GM12878 (cell line): ENCODE measurements around the gene GCC2. TPM values are rescaled to one million over a fixed set of nuclear protein-coding genes. Genes with fewer than 3 reads are reported as not detected.
"Not testable (repeated sequence)": the region's sequence is repeated elsewhere in the genome, so short reads cannot be mapped to it uniquely, and the experiment has no call there.

ENCODE experiments used
- ATAC-seq: fragments of 200-7000 bp; cut with Tn5 transposase; 3 replicates; pipeline ENCODE4 v1.9.1; 2020; ENCODE audit warnings: mild to moderate bottlenecking, moderate library complexity
- BruUV-seq: library from RNA; stranded (reverse); fragments of 400-500 nt; replicated peaks from 2 replicates; lab custom pipeline; 2021; lab: Mats Ljungman, UMichigan
- CTCF ChIA-PET: fragments of 300-600 bp; sonication (Branson Sonifier 250); formaldehyde crosslinking; extraction: SDS; loops from one replicate; lab custom pipeline; 2021; ENCODE audit warnings: inconsistent platforms; lab: Yijun Ruan, JAX
- POLR2A ChIA-PET: fragments of 350-600 bp; formaldehyde crosslinking; extraction: SDS; loops from one replicate; lab custom pipeline; 2021; ENCODE audit warnings: inconsistent platforms; lab: Charles Lee
- RAD21 ChIA-PET: fragments of 300-600 bp; sonication (Branson Sonifier 250); formaldehyde crosslinking; loops from one replicate; lab custom pipeline; 2023; ENCODE audit warnings: antibody characterized with exemption; ENCODE audit not compliant: unreplicated experiment; lab: Charles Lee
- SMC1A ChIA-PET: fragments of 300-600 bp; sonication (Branson Sonifier 250); formaldehyde crosslinking; loops from one replicate; lab custom pipeline; 2023; ENCODE audit not compliant: unreplicated experiment, uncharacterized antibody; lab: Charles Lee
- DNase-seq: peaks from one replicate; pipeline ENCODE4 v3.0.0-alpha.2; 2011; ENCODE audit warnings: low read depth, low spot score
- FAIRE-seq: peaks from 3 replicates; lab custom pipeline; 2011; peaks lifted over from hg19 to GRCh38; lab: Jason Lieb, UNC
- H2AFZ ChIP-seq: 2 replicates; pipeline ENCODE4 v1.6.0; 2011; ENCODE audit warnings: low read depth, low read length, control low read depth; ENCODE audit not compliant: control insufficient read depth
- H3K27ac ChIP-seq: 2 replicates; pipeline ENCODE4 v1.5.1; 2011; ENCODE audit warnings: control low read depth; ENCODE audit not compliant: control insufficient read depth, insufficient read depth
- H3K27me3 ChIP-seq, 2 experiments: replicated peaks in 1 of 2; 2 replicates each; pipeline versions ENCODE4 v1.6.0 to v1.6.1; 2011; ENCODE audit warnings: low read length in 1 of 2; ENCODE audit not compliant: control insufficient read depth in 2 of 2, insufficient read depth in 2 of 2
- H3K36me3 ChIP-seq, 2 experiments: 2 replicates each; pipeline ENCODE4 v1.5.1; 2011; ENCODE audit warnings: low read length in 1 of 2; ENCODE audit not compliant: control insufficient read depth in 2 of 2, insufficient read depth in 2 of 2
- H3K4me1 ChIP-seq: 2 replicates; pipeline ENCODE4 v1.6.1; 2011; ENCODE audit warnings: mild to moderate bottlenecking, low read length, moderate library complexity, mixed read lengths; ENCODE audit not compliant: control insufficient read depth, insufficient read depth
- H3K4me2 ChIP-seq: 2 replicates; pipeline ENCODE4 v1.6.0; 2011; ENCODE audit warnings: control low read depth; ENCODE audit not compliant: control insufficient read depth, insufficient read depth
- H3K4me3 ChIP-seq: fragments of 200-600 bp; sonication (generic); 2 replicates; pipeline ENCODE4 v1.5.1; 2016
- H3K79me2 ChIP-seq: 2 replicates; pipeline ENCODE4 v1.6.0; 2011; ENCODE audit warnings: low read length; ENCODE audit not compliant: control insufficient read depth, insufficient read depth
- H3K9ac ChIP-seq: 2 replicates; pipeline ENCODE4 v1.8.0; 2011; ENCODE audit warnings: low read length, control low read depth, mixed read lengths; ENCODE audit not compliant: control insufficient read depth, insufficient read depth
- H3K9me3 ChIP-seq: replicated peaks from 3 replicates; pipeline ENCODE4 v1.5.1; 2011; ENCODE audit warnings: mild to moderate bottlenecking, low read length; ENCODE audit not compliant: control insufficient read depth, insufficient read depth
- H4K20me1 ChIP-seq: 2 replicates; pipeline ENCODE4 v1.6.0; 2011; ENCODE audit not compliant: control insufficient read depth, insufficient read depth
- WGBS: methylation state at CpG from one replicate; pipeline ENCODE4 v1.1.6; 2016; ENCODE audit warnings: low lambda C conversion rate; ENCODE audit not compliant: insufficient replicate concordance, insufficient coverage; ENCODE audit errors: missing lambda C conversion rate; 5-methylcytosine and 5-hydroxymethylcytosine counted together
- in situ Hi-C: fragments of 300-500 bp; cut with MboI; formaldehyde crosslinking; loops from 9 replicates; pipeline ENCODE4 v1.14.3; 2018; ENCODE audit warnings: mixed read lengths
- intact Hi-C: fragments of 100-400 bp; cut with micrococcal nuclease; formaldehyde crosslinking; loops from one replicate; pipeline ENCODE4 v1.14.2; 2022; ENCODE audit not compliant: unreplicated experiment
- polyA plus RNA-seq, 11 experiments: library from polyadenylated mRNA; depleted of rRNA in 4 of 11; unstranded in 6 of 11; stranded (reverse) in 5 of 11; fragments of >200 nt; fragmentation: Nextera tagmentation in 4 of 11; fragmentation: Illumina TruSeq in 1 of 11; extraction: Ambion mirVana in 4 of 11; extraction: Trizol in 1 of 11; gene quantifications; 1 replicate in 1 of 11; 2 replicates in 10 of 11; pipeline versions ENCODE4 v1.2.1 to v1.2.3, GENCODE V29; 2011 to 2016; ENCODE audit warnings: inconsistent platforms in 2 of 11, missing spikeins in 2 of 11, low read depth in 1 of 11
- small RNA-seq: library from RNA; depleted of rRNA; stranded (forward); fragments of <200 nt; gene quantifications from one replicate; pipeline ENCODE3, GENCODE V24; 2014
- total RNA-seq, 4 experiments: library from RNA; depleted of rRNA in 3 of 4; stranded (reverse); fragments of >200 nt in 3 of 4; fragmentation: Illumina TruSeq in 1 of 4; extraction: Trizol in 1 of 4; gene quantifications; 2 replicates each; pipeline versions ENCODE4 v1.2.1 to v1.2.3, GENCODE V29; 2013 to 2021

The GCC2 gene
- total and polyA plus RNA-seq, 10 of the 15 experiments (the other 5 are each of a cell fraction or from before 2014, with no cell fraction given): 11.8 to 35.5 (median 25.4) TPM

DNA sequence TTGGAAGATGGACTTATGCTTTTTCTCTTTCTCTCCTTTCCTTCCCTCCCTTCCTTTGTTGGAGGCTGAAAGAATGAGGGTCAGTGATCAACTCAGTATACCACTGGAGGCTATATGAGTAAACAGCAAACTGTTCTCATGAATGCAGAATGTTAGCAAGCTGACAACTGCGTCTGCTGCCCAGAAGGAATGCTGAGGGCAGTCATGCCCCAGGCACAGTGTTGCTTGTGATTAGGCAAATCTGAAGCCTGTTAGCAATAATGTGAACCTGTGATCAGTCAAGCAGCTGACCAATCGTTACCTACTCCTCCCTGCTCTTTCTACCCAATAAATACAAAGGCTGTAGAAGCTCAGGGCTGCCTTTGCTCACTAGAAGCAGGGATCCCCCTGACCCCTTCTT, 107.6 kb downstream of the GCC2 start:
- H2AFZ ChIP-seq, H3K36me3 ChIP-seq, H4K20me1 ChIP-seq, H3K27me3 ChIP-seq, POLR2A ChIA-PET, RAD21 ChIA-PET, ATAC-seq, intact Hi-C loops, DNase-seq, SMC1A ChIA-PET, FAIRE-seq, in situ Hi-C loops, H3K4me3 ChIP-seq, H3K27ac ChIP-seq, H3K4me2 ChIP-seq, H3K9me3 ChIP-seq, H3K9ac ChIP-seq, BruUV-seq, H3K4me1 ChIP-seq: not testable (repeated sequence)
- CTCF ChIA-PET: interaction anchor here (1.4 kb wide), 1 partner anchor 18 kb away, joined by 3 read pairs; no protein-coding TSS in a partner anchor
- 9% methylated on average over 2 of the region's 2 CpGs for WGBS
- H3K79me2 ChIP-seq: peaks cover 16% of the 10 kb centered on the region

Small RNAs within 50 kb of the gene (small RNA-seq; reads per million reads assigned to genes)
- not detected for gene SMIM12P1

Other genes starting within 250 kb of the GCC2 start
- gene SULT1C3, start 209.2 kb upstream of the GCC2 start, total RNA-seq (2014; rRNA removed): not detected in 2 replicates
- gene SULT1C3, start 209.2 kb upstream of the GCC2 start, total RNA-seq (2014; rRNA removed; fragmentation: Illumina TruSeq; extraction: Trizol): not detected in 2 replicates
- gene SULT1C3, start 209.2 kb upstream of the GCC2 start, total RNA-seq (2021): not detected in 2 replicates
- not detected in 2 replicates for gene SULT1C3, start 209.2 kb upstream of the GCC2 start, polyA plus RNA-seq (2011; rRNA removed)
- not detected in 2 replicates for gene SULT1C3, start 209.2 kb upstream of the GCC2 start, polyA plus RNA-seq (2014; fragmentation: Illumina TruSeq; extraction: Trizol)
- not detected for gene SULT1C3, start 209.2 kb upstream of the GCC2 start, polyA plus RNA-seq (2014; fragmentation: Nextera tagmentation; extraction: Ambion mirVana)
- gene SULT1C3, start 209.2 kb upstream of the GCC2 start, polyA plus RNA-seq (2014; rRNA removed): not detected in 2 replicates
- gene SULT1C3, start 209.2 kb upstream of the GCC2 start, polyA plus RNA-seq (2016; fragmentation: Nextera tagmentation; extraction: Ambion mirVana): not detected
- not detected in 2 replicates for gene SULT1C2, start 160.3 kb upstream of the GCC2 start, total RNA-seq (2014; rRNA removed)
- not detected in 2 replicates for gene SULT1C2, start 160.3 kb upstream of the GCC2 start, total RNA-seq (2014; rRNA removed; fragmentation: Illumina TruSeq; extraction: Trizol)
- gene SULT1C2, start 160.3 kb upstream of the GCC2 start, total RNA-seq (2021): 0.03 and 0.05 TPM in 2 replicates
- gene SULT1C2, start 160.3 kb upstream of the GCC2 start, polyA plus RNA-seq (2011; rRNA removed): 0.04 TPM in 1 of 2 replicates, not detected in the other
- gene SULT1C2, start 160.3 kb upstream of the GCC2 start, polyA plus RNA-seq (2014; fragmentation: Illumina TruSeq; extraction: Trizol): not detected in 2 replicates
- gene SULT1C2, start 160.3 kb upstream of the GCC2 start, polyA plus RNA-seq (2014; fragmentation: Nextera tagmentation; extraction: Ambion mirVana): under 1 TPM in 1 of 2 experiments, not detected in 1; 0.07 TPM
- gene SULT1C2, start 160.3 kb upstream of the GCC2 start, polyA plus RNA-seq (2014; rRNA removed): not detected in 2 replicates
- gene SULT1C2, start 160.3 kb upstream of the GCC2 start, polyA plus RNA-seq (2016; fragmentation: Nextera tagmentation; extraction: Ambion mirVana): not detected
- gene SULT1C4, start 71.3 kb upstream of the GCC2 start, total RNA-seq (2014; rRNA removed): not detected in 2 replicates
- gene SULT1C4, start 71.3 kb upstream of the GCC2 start, total RNA-seq (2014; rRNA removed; fragmentation: Illumina TruSeq; extraction: Trizol): not detected in 2 replicates
- gene SULT1C4, start 71.3 kb upstream of the GCC2 start, total RNA-seq (2021): not detected in 2 replicates
- not detected in 2 replicates for gene SULT1C4, start 71.3 kb upstream of the GCC2 start, polyA plus RNA-seq (2011; rRNA removed)
- gene SULT1C4, start 71.3 kb upstream of the GCC2 start, polyA plus RNA-seq (2014; fragmentation: Illumina TruSeq; extraction: Trizol): not detected in 2 replicates
- gene SULT1C4, start 71.3 kb upstream of the GCC2 start, polyA plus RNA-seq (2014; fragmentation: Nextera tagmentation; extraction: Ambion mirVana): not detected
- 0.04 TPM in 1 of 2 replicates, not detected in the other for gene SULT1C4, start 71.3 kb upstream of the GCC2 start, polyA plus RNA-seq (2014; rRNA removed)
- not detected for gene SULT1C4, start 71.3 kb upstream of the GCC2 start, polyA plus RNA-seq (2016; fragmentation: Nextera tagmentation; extraction: Ambion mirVana)
- gene LIMS1, start 85.3 kb downstream of the GCC2 start, total RNA-seq (2014; rRNA removed): 37.6 and 42.2 TPM in 2 replicates
- 40.6 and 43.2 TPM in 2 replicates for gene LIMS1, start 85.3 kb downstream of the GCC2 start, total RNA-seq (2014; rRNA removed; fragmentation: Illumina TruSeq; extraction: Trizol)
- gene LIMS1, start 85.3 kb downstream of the GCC2 start, total RNA-seq (2021): 51.4 and 55.3 TPM in 2 replicates
- 98.1 and 102 TPM in 2 replicates for gene LIMS1, start 85.3 kb downstream of the GCC2 start, polyA plus RNA-seq (2011; rRNA removed)
- gene LIMS1, start 85.3 kb downstream of the GCC2 start, polyA plus RNA-seq (2014; fragmentation: Illumina TruSeq; extraction: Trizol): 47.3 and 49.2 TPM in 2 replicates
- gene LIMS1, start 85.3 kb downstream of the GCC2 start, polyA plus RNA-seq (2014; fragmentation: Nextera tagmentation; extraction: Ambion mirVana): 10 to 100 TPM; 15.7 to 17.6 TPM
- gene LIMS1, start 85.3 kb downstream of the GCC2 start, polyA plus RNA-seq (2014; rRNA removed): 37.3 and 46.5 TPM in 2 replicates
- gene LIMS1, start 85.3 kb downstream of the GCC2 start, polyA plus RNA-seq (2016; fragmentation: Nextera tagmentation; extraction: Ambion mirVana): 10 to 100 TPM; 48.3 to 54.6 TPM